ENCODE results near the gene ANKS6.

Gene ANKS6
- 22.7 to 27.5 reads per million in 2 experiments for total RNA-seq

GRCh38 chr9:98796364-98797101, at the start of gene ANKS6:
ANKS6 (minus strand) TSS chr9:98796555; CDS start chr9:98796491, 64 bp downstream.
- DNase-seq (ENCODE audit: low read depth) = peak; percentile 74

DNA sequence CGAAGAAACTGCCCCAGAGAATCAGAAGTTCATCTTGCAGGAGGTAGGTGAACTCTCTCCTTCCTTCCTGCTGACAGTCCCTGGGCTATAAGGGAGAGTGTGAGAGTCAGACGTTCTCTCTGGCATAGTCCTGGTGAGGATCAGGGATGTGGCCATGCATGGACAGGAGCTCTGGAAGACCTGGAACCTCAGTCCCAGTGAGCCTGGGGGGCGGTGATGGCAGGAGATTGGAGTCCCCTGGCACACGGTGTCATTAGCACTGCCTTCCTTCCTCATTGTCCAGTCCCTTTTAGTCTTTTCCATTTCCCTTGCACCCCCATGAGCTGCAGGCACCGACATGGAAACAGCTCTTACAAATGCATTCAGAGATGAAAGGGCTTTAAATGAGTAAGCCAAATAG, 49.7 kb upstream of the ANKS6 start:
- DNase-seq (ENCODE audit: low read depth) = no peak

DNA sequence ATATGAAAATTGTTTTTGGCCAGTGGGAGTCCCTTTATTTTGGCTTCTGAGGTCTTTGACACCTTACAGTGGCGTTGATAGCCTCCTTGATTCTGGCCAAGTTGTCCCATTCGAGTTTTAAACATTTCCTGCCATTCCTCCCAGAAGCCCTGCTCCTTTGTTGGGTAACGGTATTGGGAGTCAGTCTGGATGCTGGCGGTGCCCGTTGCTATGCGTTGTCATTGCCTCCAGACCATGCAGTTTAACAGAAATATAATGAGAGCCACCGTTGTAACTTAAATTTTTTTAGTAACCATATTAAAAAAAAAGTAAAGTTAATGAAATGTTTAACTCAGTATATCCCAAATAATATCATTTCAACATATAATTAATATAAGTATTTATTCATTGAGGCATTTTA, 46.2 kb upstream of the ANKS6 start:
- DNase-seq (ENCODE audit: low read depth) = no peak

- no peak for DNase-seq (ENCODE audit: low read depth)
Measured at GRCh38 chr9:98839724-98840123, 43.4 kb upstream of the ANKS6 start.

GRCh38 chr9:98838868-98839565, 42.7 kb upstream of the ANKS6 start:
- DNase-seq (ENCODE audit: low read depth) = no peak

- DNase-seq (ENCODE audit: low read depth) = no peak
Measured at GRCh38 chr9:98838155-98838867, 42.0 kb upstream of the ANKS6 start.

GRCh38 chr9:98837516-98837915, 41.2 kb upstream of the ANKS6 start:
- DNase-seq (ENCODE audit: low read depth) = no peak

DNA sequence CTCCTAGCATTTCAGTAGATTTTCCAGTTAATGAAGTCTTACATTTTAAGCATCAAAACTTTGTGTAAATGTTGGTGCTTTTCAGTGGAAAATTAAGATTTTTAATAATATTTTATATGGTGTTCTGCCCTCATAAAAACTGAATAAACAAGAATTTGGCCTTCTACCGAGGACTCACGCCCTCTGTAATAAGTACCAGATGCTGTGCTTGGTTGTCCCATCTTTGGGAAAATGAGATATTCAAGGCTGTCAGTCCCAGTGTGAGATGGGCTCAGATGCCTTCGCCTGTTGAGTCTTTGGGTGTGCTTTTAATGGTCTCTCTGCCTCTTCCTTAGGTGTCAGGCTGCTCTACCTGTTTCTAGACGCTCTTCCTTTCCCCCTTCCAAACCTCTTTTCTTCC, 39.9 kb upstream of the ANKS6 start:
- no peak for DNase-seq (ENCODE audit: low read depth)

- no peak for DNase-seq (ENCODE audit: low read depth)
Measured at GRCh38 chr9:98834386-98834785, 38.0 kb upstream of the ANKS6 start.

DNA sequence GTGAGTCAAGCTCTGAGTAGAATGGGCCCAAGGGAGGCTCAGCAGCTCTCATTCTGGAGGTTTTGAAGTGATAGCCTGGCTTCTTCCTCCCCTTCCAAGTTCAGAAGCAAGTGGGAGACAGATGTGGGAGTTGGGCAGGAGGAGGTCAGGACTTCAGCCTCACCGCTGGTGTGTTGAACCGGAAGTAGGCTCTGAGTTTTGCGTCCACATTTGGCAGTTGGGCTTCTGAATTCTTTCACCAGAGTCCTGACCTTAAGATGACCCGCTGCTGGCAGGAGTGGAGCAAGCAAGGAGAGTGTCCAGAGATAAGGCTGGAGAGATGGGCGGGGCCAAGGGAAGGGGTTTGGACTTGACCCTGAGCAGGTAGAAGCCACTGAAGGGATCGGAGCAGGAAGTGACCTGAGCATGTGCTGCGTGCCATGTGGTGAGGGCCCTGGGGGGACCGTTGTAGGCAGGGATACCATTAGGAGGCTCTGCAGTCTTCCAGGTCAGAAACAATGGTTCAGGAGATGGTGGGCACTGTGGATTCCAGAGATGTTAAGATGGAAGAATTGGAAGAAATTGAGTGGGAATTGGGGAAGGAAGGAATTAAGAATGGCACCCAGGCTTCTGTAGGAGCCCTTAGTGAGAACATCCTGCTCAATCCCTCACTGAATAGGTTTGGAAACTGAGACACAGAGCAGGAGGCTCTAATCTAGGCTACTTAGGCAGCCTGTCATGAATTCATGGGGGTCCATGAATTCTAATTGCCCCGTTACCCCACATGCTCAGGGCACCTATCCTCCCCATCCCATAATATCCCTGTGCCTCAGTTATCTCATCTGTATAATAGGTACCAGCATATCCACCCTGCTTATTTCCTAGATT, 37.0 kb upstream of the ANKS6 start:
- DNase-seq (ENCODE audit: low read depth) = no peak

GRCh38 chr9:98832768-98833089, 36.4 kb upstream of the ANKS6 start:
- DNase-seq (ENCODE audit: low read depth) = no peak

DNA sequence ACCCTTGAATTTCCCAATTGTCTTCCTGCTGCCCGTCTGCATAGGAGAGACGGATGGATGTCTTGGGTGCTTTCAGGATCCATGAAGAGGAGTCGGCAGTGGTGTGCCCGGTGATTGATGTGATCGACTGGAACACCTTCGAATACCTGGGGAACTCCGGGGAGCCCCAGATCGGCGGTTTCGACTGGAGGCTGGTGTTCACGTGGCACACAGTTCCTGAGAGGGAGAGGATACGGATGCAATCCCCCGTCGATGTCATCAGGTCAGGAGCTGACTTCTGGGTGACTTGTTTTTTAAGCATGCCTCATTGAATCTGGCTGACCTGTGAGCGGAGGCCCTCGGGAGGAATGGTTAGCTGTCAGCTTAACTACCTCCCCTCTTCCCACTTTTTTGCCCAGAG, 35.3 kb upstream of the ANKS6 start:
- no peak for DNase-seq (ENCODE audit: low read depth)

GRCh38 chr9:98830554-98830953, 34.2 kb upstream of the ANKS6 start:
- DNase-seq (ENCODE audit: low read depth) = no peak

DNA sequence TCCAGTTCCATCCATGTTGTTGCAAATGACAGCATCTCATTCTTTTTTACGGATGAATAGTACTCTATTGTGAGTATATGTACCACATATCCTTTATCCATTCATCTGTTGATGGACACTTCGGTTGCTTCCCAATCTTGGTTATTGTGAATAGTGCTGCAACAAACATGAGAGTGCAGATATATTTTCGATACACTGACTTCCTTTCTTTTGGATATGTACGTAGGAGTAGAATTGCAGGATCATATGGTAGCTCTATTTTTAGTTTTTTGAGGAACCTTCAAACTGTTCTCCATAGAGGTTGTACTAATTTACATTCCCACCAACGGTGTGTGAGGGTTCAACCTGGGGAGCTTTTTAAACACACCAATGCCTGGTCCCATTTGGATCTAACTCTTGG, 33.4 kb upstream of the ANKS6 start:
- DNase-seq (ENCODE audit: low read depth) = no peak

DNA sequence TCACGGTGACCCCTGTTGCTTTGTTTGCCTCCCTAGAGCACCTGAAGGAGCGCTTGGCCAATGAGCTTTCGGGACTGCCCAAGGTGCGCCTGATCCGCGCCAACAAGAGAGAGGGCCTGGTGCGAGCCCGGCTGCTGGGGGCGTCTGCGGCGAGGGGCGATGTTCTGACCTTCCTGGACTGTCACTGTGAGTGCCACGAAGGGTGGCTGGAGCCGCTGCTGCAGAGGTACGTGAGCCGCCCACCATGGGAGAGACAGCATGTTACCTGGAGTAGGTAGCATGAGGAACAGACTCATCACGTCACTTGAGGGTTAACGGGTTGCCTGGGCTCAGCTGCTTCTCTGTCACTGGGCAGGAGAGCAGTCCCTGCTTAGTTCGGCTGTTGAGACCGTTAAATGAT, 30.4 kb upstream of the ANKS6 start:
- no peak for DNase-seq (ENCODE audit: low read depth)

GRCh38 chr9:98825414-98825813, 29.1 kb upstream of the ANKS6 start:
- DNase-seq (ENCODE audit: low read depth) = no peak

GRCh38 chr9:98823666-98824334, 27.4 kb upstream of the ANKS6 start:
- no peak for DNase-seq (ENCODE audit: low read depth)

DNA sequence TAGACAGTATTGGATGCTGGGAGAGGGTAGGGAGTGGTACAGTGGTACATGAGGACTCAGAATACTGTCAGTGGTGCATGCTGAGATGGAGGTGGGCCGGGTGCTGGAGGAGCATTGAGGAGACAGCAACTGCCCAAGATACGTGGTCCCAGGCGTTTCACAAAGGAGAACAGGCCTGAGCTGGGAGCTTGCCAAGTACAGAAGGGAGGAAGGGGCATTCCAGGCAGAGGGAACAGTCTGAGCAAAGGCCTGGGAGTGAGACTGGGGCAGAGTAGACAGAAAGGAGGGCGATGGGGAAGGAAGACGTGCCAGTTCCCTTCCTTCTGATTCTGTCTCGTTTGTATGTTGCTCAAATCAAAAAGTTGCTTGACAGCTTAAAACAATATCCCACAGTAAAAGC, 26.3 kb upstream of the ANKS6 start:
- no peak for DNase-seq (ENCODE audit: low read depth)

DNA sequence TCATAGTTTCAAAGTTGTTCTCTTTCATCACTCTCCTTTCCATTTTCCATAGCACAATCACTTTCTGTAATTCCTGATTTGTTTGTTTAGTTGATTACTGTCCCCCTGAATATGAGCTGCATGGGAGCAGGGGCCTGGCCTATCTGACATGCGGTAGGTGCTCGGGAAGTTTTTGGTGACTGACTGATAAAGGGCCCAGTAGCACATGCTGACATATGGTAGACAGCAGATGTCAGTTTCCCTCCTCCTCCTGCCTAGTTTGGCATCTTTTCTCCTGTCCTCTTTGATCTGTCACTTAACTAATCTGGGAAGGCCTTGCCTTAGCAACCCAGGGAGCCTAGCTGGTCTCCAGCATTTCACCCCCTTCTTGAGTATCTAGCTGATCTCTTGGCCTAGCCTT, 25.5 kb upstream of the ANKS6 start:
- DNase-seq (ENCODE audit: low read depth) = no peak

DNA sequence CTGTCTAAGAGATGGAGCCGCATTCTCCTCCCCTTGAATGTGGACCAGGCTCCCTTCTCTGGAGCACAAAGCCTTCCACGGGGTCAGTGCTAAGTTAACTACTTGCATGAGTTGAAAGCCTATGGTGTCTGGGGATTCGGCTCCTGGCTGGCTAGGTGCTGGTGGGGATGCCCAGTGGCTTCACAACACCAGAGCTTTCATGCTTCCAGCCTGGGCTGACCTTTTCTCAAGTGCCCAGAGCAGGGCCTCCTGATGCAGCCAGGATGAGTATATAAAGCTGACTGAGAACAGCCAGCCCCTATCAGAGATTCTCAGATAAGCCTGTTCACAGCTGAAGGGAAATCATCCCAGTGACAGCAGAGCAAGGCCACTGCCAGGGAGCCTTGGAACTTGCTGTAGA, 22.9 kb upstream of the ANKS6 start:
- DNase-seq (ENCODE audit: low read depth) = no peak

- no peak for DNase-seq (ENCODE audit: low read depth)
Measured at GRCh38 chr9:98818764-98819163, 22.4 kb upstream of the ANKS6 start.
